H9 (cell line): ENCODE data around the gene VPREB1. TPM values are rescaled to one million over a fixed set of nuclear protein-coding genes. Genes with fewer than 3 reads are reported as not detected.

ENCODE experiments used
- DNase-seq: peaks from one replicate; pipeline ENCODE4 v3.0.0-alpha.2; 2017
- H2AFZ ChIP-seq: one replicate; pipeline ENCODE4 v1.6.1; 2013; ENCODE audit warnings: mild to moderate bottlenecking, low read length, control low read depth, moderate library complexity
- H2AK5ac ChIP-seq: 2 replicates; pipeline ENCODE4 v1.6.1; 2013; ENCODE audit warnings: low read length, control low read depth, mixed read lengths; ENCODE audit not compliant: insufficient read length
- H2BK120ac ChIP-seq: one replicate; pipeline ENCODE4 v1.6.1; 2013; ENCODE audit warnings: low read depth, mild to moderate bottlenecking, low read length, control low read depth, inconsistent platforms; ENCODE audit not compliant: poor library complexity, severe bottlenecking
- H2BK12ac ChIP-seq: 2 replicates; pipeline ENCODE4 v1.6.1; 2013; ENCODE audit warnings: low read length, control low read depth, mixed read lengths, low read depth; ENCODE audit not compliant: insufficient read length
- H2BK15ac ChIP-seq: 2 replicates; pipeline ENCODE4 v1.6.1; 2013; ENCODE audit warnings: low read depth, low read length, control low read depth
- H2BK20ac ChIP-seq: one replicate; pipeline ENCODE4 v1.6.1; 2013; ENCODE audit warnings: low read depth, mild to moderate bottlenecking, low read length, control low read depth, inconsistent platforms; ENCODE audit not compliant: poor library complexity, severe bottlenecking
- H2BK5ac ChIP-seq: 2 replicates; pipeline ENCODE4 v1.6.1; 2013; ENCODE audit warnings: low read length, control low read depth, mixed read lengths; ENCODE audit not compliant: insufficient read length
- H3K14ac ChIP-seq: 2 replicates; pipeline ENCODE4 v1.6.1; 2013; ENCODE audit warnings: low read length, control low read depth; ENCODE audit not compliant: insufficient read depth
- H3K18ac ChIP-seq: 2 replicates; pipeline ENCODE4 v1.6.1; 2013; ENCODE audit warnings: low read depth, mild to moderate bottlenecking, mixed read lengths, low read length, control low read depth; ENCODE audit not compliant: insufficient read length
- H3K23ac ChIP-seq: 2 replicates; pipeline ENCODE4 v1.6.1; 2013; ENCODE audit warnings: low read length, control low read depth, mixed read lengths, low read depth; ENCODE audit not compliant: insufficient read length
- H3K23me2 ChIP-seq: 2 replicates; pipeline ENCODE4 v1.6.1; 2013; ENCODE audit warnings: low read depth, mild to moderate bottlenecking, mixed read lengths, low read length, control low read depth; ENCODE audit not compliant: insufficient read length, poor library complexity, severe bottlenecking
- H3K27ac ChIP-seq: 2 replicates; pipeline ENCODE4 v1.5.1; 2013; ENCODE audit warnings: low read length, control low read depth, mixed read lengths, low read depth; ENCODE audit not compliant: insufficient read length
- H3K27me3 ChIP-seq: 2 replicates; pipeline ENCODE4 v1.6.1; 2013; ENCODE audit warnings: low read length, control low read depth, inconsistent platforms; ENCODE audit not compliant: insufficient read depth
- H3K4ac ChIP-seq: 2 replicates; pipeline ENCODE4 v1.6.1; 2013; ENCODE audit warnings: low read depth, mild to moderate bottlenecking, control low read depth, inconsistent platforms, low read length, moderate library complexity
- H3K4me1 ChIP-seq: 2 replicates; pipeline ENCODE4 v1.6.1; 2013; ENCODE audit warnings: low read length, control low read depth, inconsistent platforms; ENCODE audit not compliant: insufficient read depth
- H3K4me2 ChIP-seq: 2 replicates; pipeline ENCODE4 v1.6.1; 2013; ENCODE audit warnings: low read length, control low read depth, mixed read lengths; ENCODE audit not compliant: insufficient read length, insufficient read depth
- H3K56ac ChIP-seq: 2 replicates; pipeline ENCODE4 v1.6.1; 2013; ENCODE audit warnings: low read depth, mild to moderate bottlenecking, mixed read lengths, low read length, control low read depth; ENCODE audit not compliant: insufficient read length
- H3K79me1 ChIP-seq: 2 replicates; pipeline ENCODE4 v1.6.1; 2013; ENCODE audit warnings: low read depth, mild to moderate bottlenecking, moderate library complexity, low read length, control low read depth, inconsistent platforms; ENCODE audit not compliant: insufficient read depth, poor library complexity, severe bottlenecking
- H3K79me2 ChIP-seq: 2 replicates; pipeline ENCODE4 v1.6.1; 2013; ENCODE audit warnings: low read length, control low read depth, inconsistent platforms; ENCODE audit not compliant: insufficient read depth
- H3K9ac ChIP-seq: 2 replicates; pipeline ENCODE4 v1.6.1; 2013; ENCODE audit warnings: low read length, control low read depth, mixed read lengths; ENCODE audit not compliant: insufficient read length; ENCODE audit errors: extremely low read depth
- H3K9me3 ChIP-seq: one replicate; pipeline ENCODE4 v1.6.1; 2013; ENCODE audit warnings: low read depth, low read length, inconsistent platforms; ENCODE audit not compliant: control insufficient read depth
- H3T11ph ChIP-seq: one replicate; pipeline ENCODE4 v1.6.1; 2013; ENCODE audit warnings: mild to moderate bottlenecking, low read length, control low read depth, inconsistent platforms
- H4K20me1 ChIP-seq: one replicate; pipeline ENCODE4 v1.6.1; 2013; ENCODE audit not compliant: control insufficient read depth, insufficient read length, insufficient read depth
- H4K5ac ChIP-seq: 2 replicates; pipeline ENCODE4 v1.6.1; 2013; ENCODE audit warnings: low read depth, mild to moderate bottlenecking, mixed read lengths, low read length, control low read depth; ENCODE audit not compliant: insufficient read length
- H4K8ac ChIP-seq: replicated peaks from 2 replicates; pipeline ENCODE4 v1.6.1; 2013; ENCODE audit warnings: low read length, control low read depth, mixed read lengths, low read depth; ENCODE audit not compliant: insufficient read length
- H4K91ac ChIP-seq: 2 replicates; pipeline ENCODE4 v1.6.1; 2013; ENCODE audit warnings: low read depth, mild to moderate bottlenecking, moderate library complexity, mixed read lengths, low read length, control low read depth; ENCODE audit not compliant: insufficient read length
- H3K27ac Mint-ChIP-seq, 3 experiments: 2 replicates in 2 of 3; 3 replicates in 1 of 3; pipeline ENCODE4 v1.8.0; 2020 to 2021; ENCODE audit warnings: mixed read lengths in 3 of 3, mild to moderate bottlenecking in 1 of 3, moderate library complexity in 1 of 3
- H3K27me3 Mint-ChIP-seq: 2 replicates; pipeline ENCODE4 v1.8.0; 2021; ENCODE audit warnings: low read depth, mild to moderate bottlenecking, moderate library complexity, mixed read lengths
- H3K36me3 Mint-ChIP-seq, 3 experiments: 2 replicates in 2 of 3; 3 replicates in 1 of 3; pipeline ENCODE4 v1.8.0; 2020 to 2021; ENCODE audit warnings: low read depth in 3 of 3, mixed read lengths in 3 of 3; ENCODE audit not compliant: insufficient read depth in 1 of 3
- H3K4me1 Mint-ChIP-seq, 2 experiments: 2 replicates each; pipeline ENCODE4 v1.8.0; 2020; ENCODE audit warnings: mixed read lengths in 2 of 2
- H3K4me3 Mint-ChIP-seq, 2 experiments: 2 replicates in 1 of 2; 3 replicates in 1 of 2; pipeline ENCODE4 v1.8.0; 2020 to 2021; ENCODE audit warnings: mild to moderate bottlenecking in 2 of 2, mixed read lengths in 2 of 2, moderate library complexity in 1 of 2
- H3K9me3 Mint-ChIP-seq, 2 experiments: 2 replicates in 1 of 2; 3 replicates in 1 of 2; pipeline ENCODE4 v1.8.0; 2020; ENCODE audit warnings: mild to moderate bottlenecking in 2 of 2, mixed read lengths in 2 of 2, moderate library complexity in 1 of 2
- CTCF ChIP-seq: fragments of 200-600 bp; sonication (generic); conservative IDR thresholded peaks from 3 replicates; pipeline ENCODE4 v1.8.0; 2021; ENCODE audit warnings: antibody characterized with exemption, mild to moderate bottlenecking
- WGBS: extraction: QIAGEN DNeasy Blood & Tissue Kit; methylation state at CpG from one replicate; pipeline ENCODE4 v1.1.7; 2013; ENCODE audit warnings: missing lambda C conversion rate, low lambda C conversion rate, mixed read lengths; ENCODE audit not compliant: insufficient read length; ENCODE audit errors: extremely low coverage; 5-methylcytosine and 5-hydroxymethylcytosine counted together
- total RNA-seq: library from RNA; stranded (reverse); gene quantifications from 2 replicates; pipeline ENCODE4 v1.2.1, GENCODE V29; 2021

VPREB1 gene
- total RNA-seq, 1 experiment from 2014 or later = not detected

DNA sequence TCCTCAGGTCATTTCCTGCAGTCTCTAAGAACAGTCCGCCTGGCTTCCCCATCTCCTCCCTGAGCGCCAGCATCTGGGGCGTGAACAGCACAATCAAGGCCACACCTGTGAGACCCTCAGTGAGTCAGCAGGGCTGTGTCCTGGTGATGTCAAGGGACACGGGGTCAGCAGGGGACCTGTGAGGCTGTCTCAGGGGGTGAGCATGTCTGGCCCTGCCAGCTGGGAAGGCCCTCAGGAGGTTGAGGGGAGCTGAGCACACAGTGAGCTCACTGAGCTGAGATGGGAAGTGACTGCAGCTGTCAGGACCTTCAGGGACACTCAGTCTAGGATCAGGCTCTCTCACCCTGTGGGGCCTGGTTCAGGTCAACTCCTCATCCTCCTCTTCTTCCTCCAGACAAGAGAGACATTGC is 46.6 kb upstream of the VPREB1 start:
- Histone ChIP-seq H3K27me3 (peaks cover 71% of the 10 kb centered on the region), H3K4me2 (no peak overlapping the region), H2AK5ac (no peak overlapping the region), H3K4ac (no peak overlapping the region), H3K9ac (no peak overlapping the region), H2BK5ac (no peak overlapping the region), H3K79me1 (no peaks in the 10 kb centered on the region), H3K4me1 (no peaks in the 10 kb centered on the region), H3K9me3 (no peaks in the 10 kb centered on the region), H2BK15ac (no peak overlapping the region), H3T11ph (no peak overlapping the region), H2BK12ac (no peak overlapping the region), H3K23me2 (no peaks in the 10 kb centered on the region), H3K56ac (no peak overlapping the region), H3K79me2 (no peaks in the 10 kb centered on the region), H4K8ac (no peak overlapping the region), H4K91ac (no peak overlapping the region), H3K18ac (no peak overlapping the region), H3K23ac (no peak overlapping the region), H3K14ac (no peak overlapping the region), H2BK20ac (no peak overlapping the region), H3K27ac (no peak overlapping the region), H4K20me1 (peaks cover 3% of the 10 kb centered on the region), H2AFZ (no peak overlapping the region), H4K5ac (no peak overlapping the region), H2BK120ac (no peak overlapping the region)
- no peak overlapping the region for H3K27ac Mint-ChIP-seq
- H3K9me3 Mint-ChIP-seq = no peaks in the 10 kb centered on the region; a peak in 1 of 5 replicates
- peaks cover 3% of the 10 kb centered on the region in 2 experiments; a peak in 3 of 4 replicates for H3K4me1 Mint-ChIP-seq
- H3K27me3 Mint-ChIP-seq = peaks cover 99% of the 10 kb centered on the region
- no peak for TF ChIP-seq CTCF
- H3K4me3 Mint-ChIP-seq = no peak overlapping the region
- WGBS = no CpG with 5 or more reads among the region's 4 CpGs
- no peak for DNase-seq
- no peaks in the 10 kb centered on the region for H3K36me3 Mint-ChIP-seq
